Measurements from ENCODE around the gene SOX15. TPM values are rescaled to one million over a fixed set of nuclear protein-coding genes. Genes with fewer than 3 reads are reported as not detected.

The SOX15 gene
- total RNA-seq, 1 donor from 2014 or later: 1.0 TPM

DNA sequence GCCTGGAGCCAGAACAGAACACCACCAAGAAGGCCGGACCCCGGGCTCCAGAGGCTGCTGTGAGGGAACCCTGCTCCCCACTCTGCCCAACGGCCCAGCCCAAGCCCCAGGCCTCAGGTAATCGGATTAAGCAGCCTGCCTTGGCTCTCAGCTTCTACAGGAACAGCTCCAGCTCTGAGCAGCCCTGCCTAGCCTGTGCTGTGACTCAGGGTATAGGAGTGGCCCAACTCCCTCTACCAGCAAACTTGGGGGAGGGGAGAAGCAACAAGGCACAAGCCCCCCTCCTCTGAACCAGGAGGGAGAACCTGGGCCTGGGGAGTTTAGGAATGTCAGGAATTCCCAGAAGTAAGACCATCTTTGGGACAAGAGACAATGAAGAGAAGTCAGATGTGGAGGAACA lies 849 bp upstream of the SOX15 start:
- H3K4me3 Mint-ChIP-seq (ENCODE audit: low read depth): no peak overlapping the region
- H3K4me1 Mint-ChIP-seq (ENCODE audit: low read depth): peaks cover 1% of the 10 kb centered on the region
- peaks cover 38% of the 10 kb centered on the region for H3K36me3 Mint-ChIP-seq (ENCODE audit: insufficient read depth)
- no peak for DNase-seq (ENCODE audit: low spot score, unreplicated experiment)
- peak overlapping the region; percentile 76 for H3K27ac Mint-ChIP-seq
- no peaks in the 10 kb centered on the region for H3K9me3 Mint-ChIP-seq (ENCODE audit: low read depth)
- TF ChIP-seq, protein P1, sequence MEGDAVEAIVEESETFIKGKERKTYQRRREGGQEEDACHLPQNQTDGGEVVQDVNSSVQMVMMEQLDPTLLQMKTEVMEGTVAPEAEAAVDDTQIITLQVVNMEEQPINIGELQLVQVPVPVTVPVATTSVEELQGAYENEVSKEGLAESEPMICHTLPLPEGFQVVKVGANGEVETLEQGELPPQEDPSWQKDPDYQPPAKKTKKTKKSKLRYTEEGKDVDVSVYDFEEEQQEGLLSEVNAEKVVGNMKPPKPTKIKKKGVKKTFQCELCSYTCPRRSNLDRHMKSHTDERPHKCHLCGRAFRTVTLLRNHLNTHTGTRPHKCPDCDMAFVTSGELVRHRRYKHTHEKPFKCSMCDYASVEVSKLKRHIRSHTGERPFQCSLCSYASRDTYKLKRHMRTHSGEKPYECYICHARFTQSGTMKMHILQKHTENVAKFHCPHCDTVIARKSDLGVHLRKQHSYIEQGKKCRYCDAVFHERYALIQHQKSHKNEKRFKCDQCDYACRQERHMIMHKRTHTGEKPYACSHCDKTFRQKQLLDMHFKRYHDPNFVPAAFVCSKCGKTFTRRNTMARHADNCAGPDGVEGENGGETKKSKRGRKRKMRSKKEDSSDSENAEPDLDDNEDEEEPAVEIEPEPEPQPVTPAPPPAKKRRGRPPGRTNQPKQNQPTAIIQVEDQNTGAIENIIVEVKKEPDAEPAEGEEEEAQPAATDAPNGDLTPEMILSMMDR (IDR thresholded peaks at IDR 0.05; ENCODE audit: unreplicated experiment): no peak
- no peaks in the 10 kb centered on the region for H3K27me3 Mint-ChIP-seq

GRCh38 chr17:7589204-7589868 lies 558 bp downstream of the SOX15 start:
- Mint-ChIP-seq H3K4me1 (ENCODE audit: low read depth) (peaks cover 6% of the 10 kb centered on the region), H3K36me3 (ENCODE audit: insufficient read depth) (peaks cover 33% of the 10 kb centered on the region)
- TF ChIP-seq, protein P1 (IDR thresholded peaks at IDR 0.05; ENCODE audit: unreplicated experiment): peak; percentile 88

DNA sequence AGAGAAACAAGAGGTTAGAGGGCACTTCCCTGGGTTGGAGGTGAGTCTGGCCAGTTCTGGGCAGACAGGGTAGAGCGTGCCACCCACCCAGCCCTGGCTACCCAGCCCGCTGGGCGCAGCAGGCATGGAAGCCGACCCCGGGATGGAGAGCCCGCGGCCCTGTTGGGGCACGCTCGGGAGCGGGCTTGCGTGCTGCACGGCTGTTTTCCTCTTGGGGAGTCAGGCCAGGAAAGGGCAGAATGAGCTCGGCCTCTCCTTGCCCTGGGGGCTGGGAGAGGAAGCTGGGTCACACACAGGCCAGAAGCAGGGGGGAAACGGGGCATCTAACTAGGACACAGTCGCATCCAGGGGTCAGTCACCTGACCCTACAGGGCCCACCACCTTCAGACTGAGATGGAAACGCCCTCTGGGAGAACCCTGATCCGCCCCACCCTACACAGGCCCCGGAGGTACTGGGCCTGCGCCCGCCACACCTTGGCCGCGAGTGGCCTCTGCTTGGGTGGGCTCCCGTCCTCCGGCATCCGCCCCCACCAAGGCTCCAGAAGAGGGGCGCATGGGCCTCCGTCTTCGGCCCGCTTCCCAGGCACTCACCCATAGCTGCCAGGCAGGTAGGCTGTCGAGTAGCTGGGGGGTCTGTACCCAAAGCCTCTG lies 1.2 kb downstream of the SOX15 start:
- peaks cover 30% of the 10 kb centered on the region for H3K36me3 Mint-ChIP-seq (ENCODE audit: insufficient read depth)
- TF ChIP-seq, protein P1 (IDR thresholded peaks at IDR 0.05; ENCODE audit: unreplicated experiment): no peak

More at GRCh38 chr17:7589204-7589868, 558 bp downstream of the SOX15 start:
- Mint-ChIP-seq H3K27ac (no peak overlapping the region), H3K4me3 (ENCODE audit: low read depth) (no peak overlapping the region), H3K27me3 (no peaks in the 10 kb centered on the region), H3K9me3 (ENCODE audit: low read depth) (no peaks in the 10 kb centered on the region)
- peak; percentile 58 for DNase-seq (ENCODE audit: low spot score, unreplicated experiment)

DNA sequence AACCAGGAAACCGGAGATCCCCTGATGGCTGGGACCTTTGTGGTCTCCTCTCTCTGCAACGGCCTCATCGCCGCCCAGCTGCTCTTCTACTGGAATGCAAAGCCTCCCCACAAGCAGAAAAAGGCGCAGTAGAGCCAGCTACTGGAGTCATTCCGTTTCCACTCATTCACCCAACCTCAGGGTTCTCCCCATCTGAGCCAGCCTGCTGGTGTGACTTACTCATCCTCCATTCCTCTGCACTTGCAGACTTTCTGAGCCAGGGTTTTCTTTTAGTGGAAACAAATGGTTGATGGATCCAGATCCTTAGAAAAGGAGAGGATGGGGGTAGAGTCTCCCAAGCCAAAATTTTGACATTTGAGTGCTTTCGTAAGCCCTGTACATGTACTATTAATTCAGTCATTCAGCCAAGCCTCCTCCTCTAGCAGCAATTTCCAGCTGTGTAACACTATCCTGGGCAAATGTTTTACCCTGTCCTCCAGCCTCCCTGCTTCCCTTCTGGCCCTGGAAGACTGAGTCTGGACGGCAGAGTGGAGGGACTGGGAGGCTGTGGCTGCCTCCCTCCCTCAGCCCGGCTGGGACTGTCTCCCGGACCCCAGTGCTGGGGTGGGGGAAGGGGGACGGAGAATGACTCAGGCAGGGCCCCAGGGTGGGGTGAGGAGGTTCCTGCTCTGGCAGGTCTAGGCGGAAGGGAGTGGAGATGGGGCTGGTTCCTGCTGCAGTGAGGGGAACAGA lies 2.3 kb downstream of the SOX15 start:
- no peak overlapping the region for H3K4me3 Mint-ChIP-seq (ENCODE audit: low read depth)

More for the DNA sequence above, 1.2 kb downstream of the SOX15 start:
- H3K4me3 Mint-ChIP-seq (ENCODE audit: low read depth): no peak overlapping the region
- no peak for DNase-seq (ENCODE audit: low spot score, unreplicated experiment)
- no peaks in the 10 kb centered on the region for H3K27me3 Mint-ChIP-seq
- no peak overlapping the region for H3K27ac Mint-ChIP-seq
- H3K9me3 Mint-ChIP-seq (ENCODE audit: low read depth): no peaks in the 10 kb centered on the region
- peaks cover 8% of the 10 kb centered on the region for H3K4me1 Mint-ChIP-seq (ENCODE audit: low read depth)

More for the DNA sequence above, 2.3 kb downstream of the SOX15 start:
- DNase-seq (ENCODE audit: low spot score, unreplicated experiment): no peak
- TF ChIP-seq, protein P1 (IDR thresholded peaks at IDR 0.05; ENCODE audit: unreplicated experiment): no peak
- Mint-ChIP-seq H3K27me3 (no peaks in the 10 kb centered on the region), H3K4me1 (ENCODE audit: low read depth) (peaks cover 13% of the 10 kb centered on the region), H3K9me3 (ENCODE audit: low read depth) (no peaks in the 10 kb centered on the region), H3K36me3 (ENCODE audit: insufficient read depth) (peaks cover 23% of the 10 kb centered on the region), H3K27ac (no peak overlapping the region)
